Measurements from ENCODE around the gene FGB. TPM values are rescaled to one million over a fixed set of nuclear protein-coding genes. Genes with fewer than 3 reads are reported as not detected.
A peak's percentile ranks its signal among the peaks of the same experiment; 100 is the strongest.

Gene FGB
- total and polyA plus RNA-seq, 9 of the 15 experiments (the other 6 are each of a cell fraction or from before 2014, with no cell fraction given): 0.07 to 1.9 (median 0.13) TPM; not detected in 6

DNA sequence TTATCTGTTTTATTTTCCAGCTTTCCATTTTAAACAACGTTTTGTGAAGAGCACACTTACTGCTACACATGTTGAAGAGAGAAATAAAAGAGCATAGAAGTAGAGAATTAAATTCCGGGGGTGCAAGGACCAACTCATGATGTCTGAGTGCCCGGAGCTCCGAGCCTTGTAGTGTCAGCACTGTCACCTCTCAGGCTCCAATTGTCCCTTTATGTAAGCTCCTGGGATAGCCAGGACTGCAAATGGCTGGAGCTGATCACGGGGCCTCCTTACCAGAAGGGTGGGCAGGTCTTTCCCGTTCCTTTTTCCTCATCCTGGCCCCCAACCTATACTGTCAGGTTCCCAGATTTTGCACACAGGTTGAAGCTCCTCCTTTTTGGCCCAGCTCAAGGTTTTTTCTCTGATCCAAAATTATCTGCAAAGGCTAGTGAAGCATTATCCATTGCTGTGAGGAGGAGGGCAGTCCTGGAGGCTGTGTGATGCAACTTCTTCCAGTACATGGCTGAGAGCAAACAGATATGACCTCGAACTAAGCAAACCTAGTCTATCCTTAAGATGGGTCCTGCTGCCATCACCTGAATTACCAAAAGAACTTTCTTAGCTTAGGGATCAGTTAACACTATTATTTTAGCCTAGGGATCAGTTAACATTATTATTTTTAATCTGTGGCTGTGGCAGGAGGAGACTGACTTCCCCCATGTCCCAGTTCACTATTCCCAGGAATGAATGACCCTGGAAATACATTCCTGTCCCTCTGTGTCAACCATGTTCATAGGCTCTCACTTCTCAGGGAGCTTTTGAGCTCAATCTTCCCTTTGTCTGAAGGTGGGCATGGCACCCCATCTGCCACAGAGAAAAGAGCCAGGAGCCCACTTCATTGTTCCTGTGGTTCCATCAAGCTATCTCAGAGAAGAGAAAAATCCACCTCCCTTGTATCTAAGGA lies 49.9 kb downstream of the FGB start, which contains the start of gene FGG:
Gene FGG, minus strand, starts transcription at position 185 of the 943 bp plus-strand sequence. Its CDS starts 47 bp downstream, at position 138.
- no TSS peak for BruUV-seq (replicated peaks)
- WGBS (ENCODE audit: insufficient coverage, low coverage, missing lambda C conversion rate): 2% methylated on average over 7 of the region's 7 CpGs
- no peak for FAIRE-seq
- H3K79me2 ChIP-seq (ENCODE audit: control insufficient read depth, insufficient read depth, low read length): no peaks in the 10 kb centered on the region
- ATAC-seq: peak; percentile 90
- in situ Hi-C loops (cut with MboI) (no loop called here), intact Hi-C loops (cut with micrococcal nuclease) (loop anchor here (10.0 kb wide), 1 partner anchor 838 kb away; no protein-coding TSS in a partner anchor)
- ChIA-PET CTCF (ENCODE audit: low intra/inter-chr PET ratio) (no interaction called here), POLR2A (interaction anchor here (0.6 to 1.0 kb wide), 2 partner anchors 14 to 25 kb away, joined by 3 to 4 read pairs; no protein-coding TSS in a partner anchor)
- H3K9me1 ChIP-seq (ENCODE audit: control insufficient read depth, insufficient read depth, low read length): no peaks in the 10 kb centered on the region
- H3K9me3 ChIP-seq (replicated peaks; ENCODE audit: control insufficient read depth, insufficient read depth, low read depth, low read length): no peaks in the 10 kb centered on the region
- H3K4me2 ChIP-seq (ENCODE audit: insufficient read depth, low read length): no peak within 1 kb of the TSS
- H3K4me3 ChIP-seq: no peak within 1 kb of the TSS
- peak within 1 kb of the TSS; percentile 56; the same call in 1 of the 2 replicates for H2AFZ ChIP-seq (ENCODE audit: low read depth, low read length)
- no peak for DNase-seq (ENCODE audit: extremely low read depth in 1 of 4, low spot score in 3 of 4)
- H3K27ac ChIP-seq (ENCODE audit: extremely low read depth, low read depth, low read length): no peak within 1 kb of the TSS
- H4K20me1 ChIP-seq (replicated peaks; ENCODE audit: control insufficient read depth, insufficient read depth, low read length): no peaks in the 10 kb centered on the region
- TF ChIP-seq CEBPB (tag; IDR thresholded peaks at IDR 0.05) (peak; percentile 69), CEBPG (CRISPR knock-in tag; IDR thresholded peaks at IDR 0.05) (no peak), CEBPG (tag; conservative IDR thresholded peaks at IDR 0.05 in 1 of 2, IDR thresholded peaks at IDR 0.05 in 1 of 2) (peak; percentile 54 to 74), KDM5B (IDR thresholded peaks at IDR 0.05; ENCODE audit: insufficient replicate concordance, low read depth, low read length) (no peak), NRF1 (conservative IDR thresholded peaks at IDR 0.05 in 1 of 2, IDR thresholded peaks at IDR 0.05 in 1 of 2) (no peak)
- TF ChIP-seq, protein P1, sequence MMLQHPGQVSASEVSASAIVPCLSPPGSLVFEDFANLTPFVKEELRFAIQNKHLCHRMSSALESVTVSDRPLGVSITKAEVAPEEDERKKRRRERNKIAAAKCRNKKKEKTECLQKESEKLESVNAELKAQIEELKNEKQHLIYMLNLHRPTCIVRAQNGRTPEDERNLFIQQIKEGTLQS (IDR thresholded peaks at IDR 0.05): peak; percentile 68
- TF ChIP-seq, protein P1 (CRISPR knock-in tag; conservative IDR thresholded peaks at IDR 0.05): no peak
- no peaks in the 10 kb centered on the region for H3K36me3 ChIP-seq (ENCODE audit: control insufficient read depth, insufficient read depth, low read length)
- H3K4me1 ChIP-seq (replicated peaks in 1 of 2; ENCODE audit: control insufficient read depth in 2 of 2, insufficient read depth in 2 of 2, low read length in 2 of 2): no peaks in the 10 kb centered on the region
- no peak within 1 kb of the TSS for H3K9ac ChIP-seq (ENCODE audit: insufficient read depth in 1 of 2, low read depth in 2 of 2, low read length in 2 of 2)
- H3K27me3 ChIP-seq (ENCODE audit: control insufficient read depth in 2 of 2, insufficient read depth in 2 of 2, low read length in 2 of 2): no peaks in the 10 kb centered on the region

Data from K562 (cell line).